Measurements from ENCODE around the gene TSPAN12. TPM values are rescaled to one million over a fixed set of nuclear protein-coding genes. Genes with fewer than 3 reads are reported as not detected.
"Not testable (repeated sequence)": the region's sequence is repeated elsewhere in the genome, so short reads cannot be mapped to it uniquely, and the experiment has no call there.

The TSPAN12 gene, protein sequence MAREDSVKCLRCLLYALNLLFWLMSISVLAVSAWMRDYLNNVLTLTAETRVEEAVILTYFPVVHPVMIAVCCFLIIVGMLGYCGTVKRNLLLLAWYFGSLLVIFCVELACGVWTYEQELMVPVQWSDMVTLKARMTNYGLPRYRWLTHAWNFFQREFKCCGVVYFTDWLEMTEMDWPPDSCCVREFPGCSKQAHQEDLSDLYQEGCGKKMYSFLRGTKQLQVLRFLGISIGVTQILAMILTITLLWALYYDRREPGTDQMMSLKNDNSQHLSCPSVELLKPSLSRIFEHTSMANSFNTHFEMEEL
- total RNA-seq, result 7.2 TPM

DNA sequence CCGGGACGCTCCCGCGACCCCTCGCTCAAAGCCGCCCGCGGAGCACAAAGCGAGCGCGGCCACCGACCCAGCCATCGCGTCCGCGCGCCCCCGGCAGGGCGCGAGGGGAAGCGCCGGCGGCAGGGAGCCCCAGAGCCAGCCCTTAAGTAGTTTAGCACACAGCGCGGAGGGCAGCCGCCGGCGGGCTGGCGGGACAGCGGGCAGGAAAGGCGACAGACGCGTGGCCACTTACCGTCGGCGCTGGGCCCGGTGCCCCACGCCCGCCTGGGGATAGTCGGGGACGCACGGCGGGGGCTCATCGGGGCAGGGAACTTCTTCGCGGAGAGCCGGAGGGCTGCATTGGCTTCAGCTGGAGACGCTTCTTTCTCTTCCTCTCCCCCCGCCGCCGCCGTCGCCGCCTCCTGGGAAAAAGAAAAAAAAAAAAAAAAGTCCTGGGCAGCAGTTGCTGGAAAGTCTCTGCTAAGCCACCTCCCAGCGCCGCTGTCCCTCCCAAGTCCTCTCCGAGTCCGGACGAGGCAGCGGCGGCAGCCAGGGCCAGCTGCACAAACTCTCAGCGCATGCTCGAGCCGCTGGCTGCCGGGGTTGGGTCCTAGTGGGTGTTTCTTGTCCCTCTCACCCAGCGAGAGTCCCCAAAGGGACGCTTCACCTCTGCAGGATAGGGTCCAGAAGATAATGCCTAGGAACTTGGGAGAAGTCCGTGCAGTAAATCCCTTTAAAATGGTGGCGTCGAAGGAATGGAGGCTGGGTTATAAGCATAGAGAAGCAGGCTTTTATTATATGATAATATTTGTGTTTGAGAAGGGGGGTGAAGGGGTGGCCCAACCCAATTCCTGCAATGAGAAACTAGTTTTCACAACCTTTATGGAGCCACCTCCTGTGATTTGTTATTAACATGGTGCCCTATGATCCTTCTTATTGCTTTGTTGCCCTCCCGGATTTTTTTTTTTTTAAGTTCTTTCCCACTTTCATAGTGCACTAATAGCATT is at the start of gene TSPAN12:
Gene TSPAN12 (minus strand): TSS at position 557 of the 986 bp plus-strand sequence. CDS start 1,381 bp downstream, outside the sequence.
- peak; percentile 20 for DNase-seq

DNA sequence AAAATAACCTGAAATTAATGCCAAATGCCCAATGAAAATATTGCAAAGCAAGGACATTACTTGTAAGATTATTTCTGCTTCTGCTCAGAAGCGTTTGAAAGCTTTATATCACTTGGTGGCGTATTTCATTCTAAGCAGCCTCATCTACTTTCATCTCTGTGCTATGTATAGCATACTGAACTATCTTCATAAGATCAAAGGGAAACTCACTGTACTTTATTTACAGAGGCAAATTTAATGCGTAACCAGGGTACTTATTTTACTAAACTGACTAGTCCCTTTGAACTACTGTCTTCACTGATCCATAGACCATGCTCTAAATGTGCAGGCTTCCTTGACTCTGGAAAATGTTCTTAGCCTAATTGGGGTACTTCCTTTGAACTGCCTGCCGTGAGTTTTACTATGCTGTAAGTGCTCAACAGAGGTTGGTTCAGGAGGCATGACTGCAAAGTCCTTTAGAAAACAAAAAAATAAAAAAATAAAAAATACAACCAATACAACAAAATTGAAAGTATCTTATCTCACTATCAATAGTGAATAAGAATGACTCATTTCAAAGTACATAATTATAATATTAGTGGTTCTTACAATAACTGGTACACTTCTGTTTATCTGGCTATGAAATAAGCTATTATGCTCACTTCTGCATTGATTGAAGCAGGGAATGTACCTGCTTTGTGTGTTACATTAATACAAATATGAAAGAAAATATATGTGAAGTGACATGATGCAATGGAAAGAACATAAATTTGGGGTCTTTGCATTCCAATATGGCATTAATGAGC is 41.0 kb upstream of the TSPAN12 start:
- no peak for DNase-seq

DNA sequence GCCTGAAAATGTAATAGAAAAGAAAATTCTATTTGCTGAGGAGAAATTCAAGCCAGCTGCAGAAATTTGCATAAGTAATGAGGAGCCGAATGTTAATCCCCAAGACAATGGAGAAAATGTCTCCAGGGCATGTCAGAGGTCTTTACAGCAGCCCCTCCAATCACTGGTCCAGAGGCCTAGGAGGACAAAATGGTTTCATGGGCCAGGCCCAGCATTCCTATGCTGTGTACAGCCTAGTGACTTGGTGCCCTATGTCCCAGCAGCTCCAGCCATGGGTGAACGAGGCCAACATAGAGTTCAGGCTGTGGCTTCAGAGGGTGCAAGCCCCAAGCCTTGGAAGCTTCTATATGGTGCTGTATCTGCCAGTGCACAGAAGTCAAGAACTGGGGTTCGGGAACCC is 37.3 kb upstream of the TSPAN12 start:
- DNase-seq, result not testable (repeated sequence)

DNA sequence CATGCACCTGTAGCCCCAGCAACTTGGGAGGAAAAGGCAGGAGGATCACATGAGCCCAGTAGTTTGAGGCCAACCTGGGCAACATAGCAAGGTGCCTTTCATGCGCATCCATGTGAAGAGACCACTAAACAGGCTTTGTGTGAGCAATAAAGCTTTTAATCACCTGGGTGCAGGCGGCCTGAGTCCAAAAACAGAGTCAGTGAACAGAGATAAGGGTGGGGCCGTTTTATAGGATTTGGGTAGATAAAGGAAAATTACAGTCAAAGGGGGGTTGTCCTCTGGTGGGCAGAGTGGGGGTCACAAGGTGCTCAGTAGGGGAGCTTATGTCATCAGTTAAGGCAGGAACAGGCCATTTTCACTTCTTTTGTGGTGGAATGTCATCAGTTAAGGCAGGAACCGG is 27.7 kb upstream of the TSPAN12 start:
- DNase-seq, result not testable (repeated sequence)

DNA sequence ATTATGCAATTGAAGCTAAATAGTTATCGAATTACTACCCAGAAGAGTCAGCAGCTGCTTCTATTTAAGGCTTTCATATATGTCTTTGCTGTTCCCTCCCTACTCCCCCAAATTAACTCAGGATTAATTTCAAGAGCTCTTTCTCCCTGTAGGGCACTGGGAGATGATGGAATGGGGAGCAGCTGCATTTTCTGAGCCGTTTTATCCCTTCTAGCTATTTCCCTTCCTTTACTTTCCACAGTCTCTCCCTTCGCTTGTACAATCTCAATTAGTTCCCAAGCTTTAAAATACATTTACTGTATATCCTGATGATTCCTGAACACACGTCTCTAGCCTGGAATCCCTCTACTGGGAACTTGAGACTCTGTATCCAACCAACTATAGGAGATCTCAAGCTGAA is 19.8 kb upstream of the TSPAN12 start:
- DNase-seq, result no peak

DNA sequence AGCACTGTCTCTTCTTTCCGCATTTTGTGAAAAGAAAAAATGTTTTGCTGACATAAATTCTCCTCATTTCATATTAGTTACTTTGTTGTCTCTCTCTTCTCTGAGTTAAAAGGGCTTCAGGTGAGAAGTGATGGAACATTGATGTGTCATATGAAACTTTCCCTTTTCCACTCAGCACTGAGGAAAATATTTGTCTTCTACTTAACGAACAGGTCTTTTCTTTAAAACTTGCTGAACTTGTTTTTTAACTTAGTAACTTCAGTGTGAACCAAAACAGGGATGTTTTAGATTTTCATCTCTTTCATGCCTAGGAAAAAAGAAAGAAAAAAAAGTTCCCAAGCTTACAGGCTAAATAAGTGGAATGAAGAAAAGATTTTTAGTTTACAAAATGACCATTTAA is 19.0 kb upstream of the TSPAN12 start:
- no peak for DNase-seq

DNA sequence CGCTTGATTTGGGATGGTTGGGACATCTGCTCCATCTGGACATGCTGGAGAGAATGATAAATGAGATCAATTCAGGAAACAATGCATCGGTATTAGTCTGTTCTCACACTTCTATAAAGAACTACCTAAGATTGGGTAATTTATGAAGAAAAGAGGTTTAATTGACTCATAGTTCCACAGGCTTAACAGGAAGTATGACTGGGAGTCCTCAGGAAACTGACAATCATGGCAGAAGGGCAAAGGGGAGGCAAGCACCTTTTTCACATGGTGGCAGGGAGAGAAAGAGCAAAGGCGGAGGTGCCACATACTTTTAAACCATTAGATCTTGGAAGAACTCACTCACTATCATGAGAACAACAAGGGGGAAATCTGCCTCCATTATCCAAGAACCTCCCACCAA is 16.8 kb upstream of the TSPAN12 start:
- no peak for DNase-seq

DNA sequence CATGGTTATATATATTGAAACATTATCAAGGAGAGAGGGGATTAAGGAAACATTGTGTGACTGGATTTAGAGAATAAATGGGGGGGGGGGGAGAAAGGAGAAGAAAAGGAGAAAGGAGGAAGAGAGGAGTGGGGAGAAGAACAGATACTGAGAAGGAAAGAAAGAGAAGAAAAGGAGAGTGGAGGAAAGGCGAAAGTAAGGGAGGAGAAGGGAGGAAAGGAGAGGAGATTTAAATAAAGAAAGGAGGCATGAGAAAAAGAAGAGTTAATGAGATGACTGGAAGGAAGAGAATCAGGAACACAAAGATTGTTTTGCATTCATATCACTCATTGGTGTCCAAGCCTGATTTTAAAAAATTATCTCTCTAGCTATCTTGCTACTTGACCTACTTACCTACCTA is 16.1 kb upstream of the TSPAN12 start:
- no peak for DNase-seq

DNA sequence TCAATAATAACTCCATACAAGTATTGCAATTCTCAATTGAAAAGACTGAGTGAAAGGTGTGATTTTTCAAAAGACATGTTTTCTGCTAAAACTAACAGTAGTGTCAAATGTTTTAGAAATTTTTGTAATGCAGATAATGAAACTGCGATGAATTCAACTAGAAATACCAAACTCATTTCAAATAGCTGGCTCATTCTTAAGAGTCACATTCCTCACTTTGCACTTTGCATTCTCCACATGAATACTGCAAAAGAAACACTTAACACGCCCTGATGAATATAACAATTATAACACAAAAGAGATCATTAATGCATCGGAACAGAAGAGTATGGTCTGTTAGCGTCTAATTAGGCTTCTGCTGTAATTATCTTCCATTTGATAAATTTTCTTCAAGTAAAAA is 15.5 kb upstream of the TSPAN12 start:
- no peak for DNase-seq

DNA sequence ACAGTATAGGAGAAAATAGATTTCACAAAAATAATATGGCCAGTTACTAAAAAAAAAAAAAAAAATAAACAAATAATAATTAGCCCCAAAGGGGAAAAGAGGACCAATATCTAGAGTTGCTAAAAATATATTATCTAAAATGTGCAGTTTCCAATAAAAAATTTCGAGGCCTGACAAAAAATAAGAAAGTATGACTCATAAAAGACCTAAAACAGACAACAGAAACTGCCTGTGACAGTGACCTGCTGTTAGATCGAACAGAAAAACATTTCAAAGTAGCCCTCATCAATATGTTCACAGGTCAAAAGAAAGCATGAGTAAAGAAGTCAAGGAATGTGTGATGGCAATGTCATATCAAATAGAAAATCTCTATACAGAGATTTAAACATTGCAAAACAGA is 11.8 kb upstream of the TSPAN12 start:
- DNase-seq, result no peak

DNA sequence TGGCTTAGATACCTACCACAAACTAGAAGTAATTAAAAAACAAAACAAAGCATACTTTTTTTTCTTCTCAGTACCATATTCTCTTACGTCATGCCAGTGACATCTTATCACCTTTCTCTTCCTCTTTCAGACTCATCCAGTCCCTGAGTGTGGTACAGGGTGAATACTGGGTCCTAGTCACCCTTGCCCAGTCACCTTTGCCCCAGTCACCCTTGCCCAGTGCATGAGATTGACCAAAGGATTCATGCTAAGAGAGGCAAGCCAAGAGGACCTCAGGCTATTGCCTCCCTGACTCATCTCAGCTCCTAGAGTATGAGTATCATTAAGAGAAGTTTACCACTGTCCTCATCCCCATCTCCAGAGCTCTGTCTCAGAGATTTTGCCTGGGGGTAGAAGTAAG is 10.0 kb upstream of the TSPAN12 start:
- no peak for DNase-seq

DNA sequence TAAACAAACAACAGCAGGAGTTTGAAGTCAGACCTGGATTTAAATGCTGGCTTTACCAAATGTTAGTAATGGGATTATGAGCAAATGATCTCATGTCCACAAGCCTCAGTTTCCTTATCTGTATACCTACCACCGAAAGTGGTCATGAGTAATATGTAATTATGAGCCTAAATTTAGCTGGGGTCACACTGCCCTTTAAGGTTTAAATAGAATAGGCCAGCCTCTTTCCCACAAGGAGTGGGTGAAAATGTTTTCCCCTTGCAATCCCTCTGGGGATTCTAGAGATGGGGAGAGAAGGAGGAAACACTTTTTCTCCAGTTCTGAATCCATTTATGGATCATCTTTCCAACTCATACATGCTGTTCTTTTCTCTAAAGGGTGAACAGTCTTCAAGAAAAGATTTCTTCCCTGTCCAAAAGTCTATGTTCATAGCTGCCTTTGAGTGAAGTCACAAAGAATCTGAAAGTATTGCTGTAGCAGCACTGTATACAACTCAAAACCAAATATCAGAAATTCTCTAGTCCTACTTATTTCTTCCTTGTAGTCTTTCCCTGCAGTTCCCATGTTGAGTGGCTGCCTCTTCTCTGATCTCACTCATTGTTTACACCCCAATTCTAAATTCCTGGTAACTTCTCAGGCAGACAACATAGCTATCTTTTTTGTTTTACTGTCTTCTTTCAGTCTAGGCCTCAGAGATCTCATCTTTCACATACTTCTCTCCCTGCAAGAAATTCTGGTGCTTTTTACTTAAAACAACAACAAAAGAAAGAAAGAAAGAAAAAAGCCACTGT is 7.4 kb upstream of the TSPAN12 start:
- no peak for DNase-seq

DNA sequence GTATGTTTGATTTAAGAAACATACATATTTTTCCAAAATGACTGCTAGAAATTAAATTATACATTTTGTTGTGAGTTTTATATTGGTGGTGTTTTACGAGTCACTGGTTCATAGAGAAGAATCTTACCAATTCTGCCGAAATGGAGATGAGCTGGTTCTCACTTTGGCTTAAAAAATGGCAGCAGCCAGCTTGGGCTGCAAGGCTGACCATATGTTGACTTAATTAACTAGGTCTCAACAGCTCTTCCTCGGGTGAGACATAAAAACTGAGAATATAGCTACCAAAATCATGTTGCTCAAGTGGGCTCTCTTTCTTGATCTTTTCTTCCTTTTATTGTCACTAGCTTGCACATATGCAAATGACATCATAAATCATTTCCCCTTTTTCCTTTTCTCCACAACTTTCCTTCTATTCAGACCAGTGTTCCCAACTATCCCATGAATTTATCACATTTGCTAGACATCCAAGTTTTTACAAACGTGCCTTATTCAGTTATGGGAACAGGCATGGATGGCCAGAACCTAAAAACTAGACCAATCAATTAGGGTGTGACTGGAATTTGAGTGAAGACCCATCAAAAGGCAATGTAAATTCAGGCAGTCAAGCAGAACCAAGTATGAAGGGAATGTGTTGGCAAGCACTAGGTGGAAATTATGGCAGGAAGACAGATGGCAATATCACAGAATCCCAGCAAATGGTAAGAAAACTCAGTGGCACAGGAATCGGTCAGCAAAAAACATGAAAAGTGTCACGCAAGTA is 6.4 kb upstream of the TSPAN12 start:
- no peak for DNase-seq

DNA sequence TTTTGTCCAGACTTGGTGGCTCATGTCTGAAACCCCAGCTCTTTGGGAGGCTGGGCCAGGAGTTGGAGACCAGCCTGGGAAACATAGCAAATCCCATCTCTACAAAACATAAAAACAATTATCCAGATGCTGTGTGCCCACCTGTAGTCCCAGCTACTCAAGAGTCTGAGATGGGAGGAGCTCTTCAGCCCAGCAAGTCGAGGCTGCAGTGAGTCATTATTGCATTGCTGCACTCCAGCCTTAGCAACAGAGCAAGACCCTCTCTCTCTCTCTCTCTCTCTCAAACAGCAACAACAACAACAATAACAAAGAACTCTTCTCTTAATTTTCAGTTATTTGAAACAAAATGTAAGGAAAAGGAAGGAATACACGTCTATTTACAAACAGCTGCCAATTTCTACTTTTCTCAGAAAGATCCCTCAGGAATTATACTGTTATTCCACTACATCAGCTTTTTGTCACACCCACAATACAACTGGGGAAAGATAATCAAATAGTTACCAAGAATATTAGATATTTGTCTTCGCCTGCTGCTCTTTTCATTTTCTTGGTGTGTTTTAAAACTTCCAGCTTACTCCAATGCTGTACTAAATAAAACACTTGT is 5.1 kb upstream of the TSPAN12 start:
- no peak for DNase-seq

DNA sequence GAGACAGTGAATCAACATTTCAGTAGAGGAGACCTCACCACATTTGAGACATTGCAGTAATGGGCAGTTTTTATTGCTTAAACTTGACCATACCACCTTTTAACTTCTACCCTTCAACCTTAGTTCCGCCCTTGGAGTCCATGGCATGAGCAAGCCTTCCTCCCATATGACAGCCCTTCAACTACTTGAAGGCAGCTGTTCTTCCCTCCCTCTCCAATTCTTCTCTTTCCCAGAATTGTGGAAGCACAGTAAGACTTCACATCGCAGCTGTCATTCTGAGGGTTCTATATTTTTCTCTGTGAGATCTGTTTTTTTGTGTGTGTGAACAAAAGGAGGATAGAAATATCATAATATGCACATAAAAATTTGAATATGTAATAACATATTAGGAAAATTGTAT is 2.2 kb upstream of the TSPAN12 start:
- DNase-seq, result no peak

DNA sequence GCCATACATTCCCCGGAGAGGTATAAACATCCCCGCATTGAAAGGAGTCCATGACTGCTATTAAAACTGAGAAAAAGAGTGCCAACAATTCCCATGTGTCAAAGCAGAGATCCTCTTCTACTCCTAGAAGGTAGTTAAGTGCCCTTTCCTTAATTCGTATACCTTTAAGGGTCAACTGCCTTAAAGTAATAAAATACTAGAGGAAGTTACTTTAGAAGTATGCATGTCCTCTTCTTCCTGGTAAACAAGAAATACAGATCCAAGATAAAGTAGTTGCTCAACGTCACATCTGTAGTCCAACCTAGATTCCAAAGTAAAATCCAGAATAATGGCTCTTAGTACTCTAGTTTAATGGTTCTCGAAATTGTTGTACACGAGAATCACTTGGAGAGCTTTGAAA is 1.5 kb upstream of the TSPAN12 start:
- no peak for DNase-seq

DNA sequence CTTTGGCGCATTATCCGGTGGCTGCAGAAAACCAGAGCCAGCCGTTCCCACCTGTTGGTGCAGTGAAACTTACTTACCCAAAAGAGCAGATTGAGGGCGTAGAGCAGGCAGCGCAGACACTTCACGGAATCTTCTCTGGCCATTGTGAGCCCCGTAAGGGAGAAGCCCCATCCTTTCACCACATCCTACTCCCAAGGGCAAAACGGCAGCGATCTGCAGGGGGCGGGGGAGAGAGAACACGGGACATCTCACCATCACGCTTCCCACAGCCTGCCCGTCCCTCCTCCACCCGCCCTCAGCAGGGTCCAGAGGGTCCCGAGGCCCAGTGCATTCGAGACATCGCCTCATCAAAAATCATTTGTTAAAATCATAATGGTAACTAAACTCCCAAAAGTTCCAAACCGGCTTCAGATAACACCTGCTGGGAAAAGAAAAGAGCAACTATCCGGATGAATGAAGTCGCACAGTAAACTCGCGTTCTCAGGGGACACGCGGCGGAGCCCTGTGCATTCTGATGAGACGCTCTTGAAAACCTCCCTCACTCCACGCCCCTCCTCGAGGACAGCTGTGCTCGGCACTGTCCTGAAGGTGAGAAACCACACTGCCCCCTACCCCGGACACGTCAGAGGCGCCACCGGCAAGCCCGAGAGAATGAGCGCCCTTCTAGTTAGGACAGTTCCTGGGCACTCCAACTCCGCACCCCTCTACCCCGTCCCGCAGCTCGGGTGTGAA is 1.2 kb downstream of the TSPAN12 start:
- no peak for DNase-seq

DNA sequence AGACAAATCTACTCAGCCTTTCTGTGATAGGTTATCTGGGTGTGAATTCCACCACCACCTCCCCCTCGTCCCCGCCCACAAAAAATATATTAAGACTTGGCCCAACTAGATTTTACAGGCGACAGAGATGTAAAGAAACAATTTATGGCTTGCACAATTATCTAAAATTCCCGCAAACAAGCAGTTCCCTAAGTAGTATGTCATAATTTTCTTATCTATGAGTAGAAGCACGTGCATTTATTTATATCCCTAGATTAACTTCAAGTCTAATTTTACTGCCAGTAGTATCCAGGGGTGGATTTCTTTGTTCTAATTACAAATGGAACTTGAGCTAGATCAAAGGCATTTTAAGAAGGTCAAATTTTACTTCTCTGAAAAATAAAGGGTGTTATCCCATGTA is 1.7 kb downstream of the TSPAN12 start:
- DNase-seq, result no peak

DNA sequence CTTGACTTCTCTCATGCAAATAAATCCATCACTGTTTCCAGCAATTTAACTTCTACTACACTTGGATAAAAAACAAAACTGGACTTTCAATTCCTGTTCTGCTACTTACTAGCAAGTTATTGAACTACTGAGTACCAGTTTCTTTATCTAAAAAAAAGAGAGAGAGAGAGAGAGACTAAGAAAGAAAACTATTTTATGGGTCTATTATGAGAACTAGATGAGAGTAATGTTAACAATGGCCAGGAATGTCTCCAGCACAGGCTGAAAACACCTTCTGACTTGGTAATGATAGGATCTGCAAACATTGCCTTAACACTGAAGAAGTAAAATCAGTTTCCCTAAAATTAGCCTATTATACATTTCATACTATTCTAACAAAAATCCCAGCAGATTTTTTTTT is 5.2 kb downstream of the TSPAN12 start:
- DNase-seq, result no peak

DNA sequence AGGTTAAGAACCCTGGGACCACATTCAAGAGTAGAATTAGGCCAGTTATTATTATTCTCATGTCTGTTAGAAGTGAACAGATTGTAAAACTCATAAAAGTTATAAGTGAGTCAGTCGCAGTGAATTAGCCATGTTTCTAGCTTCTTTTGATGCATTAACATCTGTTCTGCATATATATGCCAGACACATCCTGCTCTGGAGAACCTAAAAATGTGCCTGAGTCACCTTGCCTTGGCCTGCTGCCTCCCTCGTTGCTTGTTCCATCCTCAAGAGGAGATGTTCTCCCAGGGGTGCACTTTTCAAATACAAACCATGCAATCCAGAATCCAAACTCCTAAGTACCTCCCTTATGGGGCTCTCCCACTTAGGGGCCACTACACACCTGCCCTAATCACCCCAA is 14.8 kb downstream of the TSPAN12 start:
- DNase-seq, result no peak

All from occipital lobe (tissue), 2 donors.